Retinal pigment epithelial cell (primary cell): ENCODE results near the gene MAPKAPK5.

ENCODE experiments used
- DNase-seq: peaks from one replicate; pipeline ENCODE4 v3.0.0-alpha.2; 2010; ENCODE audit warnings: low read depth
- H3K4me3 ChIP-seq: 2 replicates; pipeline ENCODE4 v1.5.1; 2011; ENCODE audit warnings: mild to moderate bottlenecking, low read length, control low read depth, moderate library complexity
- CTCF ChIP-seq: conservative IDR thresholded peaks from 2 replicates; pipeline ENCODE4 v1.5.1; 2011; ENCODE audit warnings: low read depth, low read length, control low read depth, inconsistent platforms

MAPKAPK5 gene

GRCh38 chr12:111869671-111870070 is 27.6 kb downstream of the MAPKAPK5 start:
- H3K4me3 ChIP-seq: no peak overlapping the region
- TF ChIP-seq CTCF: no peak
- DNase-seq: no peak

- no peak overlapping the region for H3K4me3 ChIP-seq
- no peak for TF ChIP-seq CTCF
- DNase-seq: no peak
Observed at GRCh38 chr12:111870216-111870615, 28.2 kb downstream of the MAPKAPK5 start.

- DNase-seq: no peak
- no peak for TF ChIP-seq CTCF
- no peak overlapping the region for H3K4me3 ChIP-seq
Observed at GRCh38 chr12:111870706-111871105, 28.7 kb downstream of the MAPKAPK5 start.

GRCh38 chr12:111873113-111873512 is 31.1 kb downstream of the MAPKAPK5 start:
- H3K4me3 ChIP-seq: no peak overlapping the region
- DNase-seq: no peak
- no peak for TF ChIP-seq CTCF

- no peak overlapping the region for H3K4me3 ChIP-seq
- DNase-seq: no peak
- TF ChIP-seq CTCF: no peak
Observed at GRCh38 chr12:111881716-111882115, 39.7 kb downstream of the MAPKAPK5 start.

- TF ChIP-seq CTCF: no peak
- no peak for DNase-seq
- no peak overlapping the region for H3K4me3 ChIP-seq
Observed at GRCh38 chr12:111886662-111887545, 44.9 kb downstream of the MAPKAPK5 start.
